Measurements from ENCODE around the gene CIZ1.

The CIZ1 gene

DNA sequence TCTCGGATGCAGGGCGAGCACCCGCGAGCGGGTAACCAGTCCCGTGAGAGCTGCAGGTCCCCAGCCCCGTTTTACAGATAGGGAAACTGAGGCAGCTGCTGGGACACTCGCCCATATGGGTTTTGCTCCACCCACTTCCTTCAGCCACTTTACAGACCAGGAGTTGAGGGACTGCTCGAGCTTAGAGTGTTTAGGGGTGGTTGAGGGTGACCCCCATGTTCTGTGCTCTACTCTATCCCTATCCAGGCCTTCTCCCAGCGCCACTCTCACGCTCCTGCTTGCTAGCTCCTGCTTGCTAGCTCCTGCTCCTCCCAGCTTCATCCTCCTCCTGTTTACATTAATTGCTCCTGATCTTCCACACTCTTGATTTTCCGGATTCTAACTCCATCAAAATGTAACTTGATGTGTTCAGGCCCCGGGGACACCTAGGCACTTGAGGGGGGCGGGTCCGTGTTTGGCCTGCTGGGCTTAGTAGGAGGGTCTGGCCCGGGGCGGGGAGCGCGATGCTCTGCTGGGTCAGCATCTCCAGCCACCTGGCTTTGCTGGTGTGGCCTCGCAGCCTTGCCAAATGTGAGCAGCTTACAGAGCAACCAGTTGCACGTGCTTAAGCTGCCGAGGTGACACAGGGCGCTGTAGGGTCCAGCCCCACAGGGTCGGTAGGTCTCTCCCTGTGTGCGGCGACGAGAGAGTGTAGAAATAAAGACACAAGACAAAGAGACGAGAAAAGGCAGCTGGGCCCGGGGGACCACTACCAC is 62.4 kb downstream of the CIZ1 start:
- peak overlapping the region; percentile 87 for H3K4me3 ChIP-seq (ENCODE audit: low read depth, low read length)
- TF ChIP-seq, protein P1, sequence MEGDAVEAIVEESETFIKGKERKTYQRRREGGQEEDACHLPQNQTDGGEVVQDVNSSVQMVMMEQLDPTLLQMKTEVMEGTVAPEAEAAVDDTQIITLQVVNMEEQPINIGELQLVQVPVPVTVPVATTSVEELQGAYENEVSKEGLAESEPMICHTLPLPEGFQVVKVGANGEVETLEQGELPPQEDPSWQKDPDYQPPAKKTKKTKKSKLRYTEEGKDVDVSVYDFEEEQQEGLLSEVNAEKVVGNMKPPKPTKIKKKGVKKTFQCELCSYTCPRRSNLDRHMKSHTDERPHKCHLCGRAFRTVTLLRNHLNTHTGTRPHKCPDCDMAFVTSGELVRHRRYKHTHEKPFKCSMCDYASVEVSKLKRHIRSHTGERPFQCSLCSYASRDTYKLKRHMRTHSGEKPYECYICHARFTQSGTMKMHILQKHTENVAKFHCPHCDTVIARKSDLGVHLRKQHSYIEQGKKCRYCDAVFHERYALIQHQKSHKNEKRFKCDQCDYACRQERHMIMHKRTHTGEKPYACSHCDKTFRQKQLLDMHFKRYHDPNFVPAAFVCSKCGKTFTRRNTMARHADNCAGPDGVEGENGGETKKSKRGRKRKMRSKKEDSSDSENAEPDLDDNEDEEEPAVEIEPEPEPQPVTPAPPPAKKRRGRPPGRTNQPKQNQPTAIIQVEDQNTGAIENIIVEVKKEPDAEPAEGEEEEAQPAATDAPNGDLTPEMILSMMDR (IDR thresholded peaks at IDR 0.05; ENCODE audit: low read depth, low read length): no peak
- in situ Hi-C loops (cut with HindIII; ENCODE audit: low sequenced_read_pairs): no loop called here
- no peak for DNase-seq (ENCODE audit: low read depth, low spot score)

DNA sequence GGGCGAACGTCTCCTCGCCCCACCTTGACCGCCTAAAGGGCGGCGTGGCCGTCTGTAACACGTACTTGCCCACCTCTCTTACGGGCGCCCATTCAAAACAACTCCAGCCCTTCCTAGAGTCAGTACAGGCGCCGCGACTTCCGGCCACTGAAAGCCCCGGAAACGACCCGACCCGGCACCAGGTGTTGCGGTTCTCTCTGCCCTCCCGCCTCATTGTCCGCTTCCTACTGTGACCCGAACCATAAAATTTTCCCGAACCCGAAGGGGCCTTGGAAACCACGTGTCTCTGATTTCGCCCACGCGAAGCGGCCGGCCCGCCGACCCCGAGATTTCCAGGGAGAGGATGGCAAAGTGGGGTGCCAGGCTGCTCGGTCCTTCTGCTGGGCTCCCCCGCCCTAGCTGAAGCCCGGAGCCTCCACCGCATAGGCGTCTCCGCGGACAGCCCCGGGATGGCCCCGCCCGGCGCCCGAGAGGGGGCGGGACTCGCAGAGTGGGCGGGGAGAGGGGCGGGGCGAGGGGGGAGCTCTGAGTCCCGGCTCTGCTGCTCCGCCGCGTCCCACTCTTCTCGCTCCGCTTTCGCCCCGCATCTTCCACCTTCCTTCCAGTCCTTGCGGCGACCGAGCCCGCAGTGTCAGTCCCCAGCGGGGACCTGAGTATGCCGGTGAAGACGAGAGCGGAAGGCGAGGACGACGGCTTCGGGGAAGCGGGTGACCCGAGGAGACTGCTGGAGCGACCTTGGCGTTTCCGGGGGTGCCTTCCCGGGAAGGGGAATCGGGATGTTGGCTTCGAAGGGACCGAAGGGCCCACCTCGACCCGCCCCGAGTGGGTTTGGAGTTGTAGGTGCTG is 63.2 kb downstream of the CIZ1 start:
- in situ Hi-C loops (cut with HindIII; ENCODE audit: low sequenced_read_pairs): no loop called here
- peak overlapping the region; percentile 87 for H3K4me3 ChIP-seq (ENCODE audit: low read depth, low read length)
- DNase-seq (ENCODE audit: low read depth, low spot score): peak; percentile 93
- TF ChIP-seq, protein P1 (IDR thresholded peaks at IDR 0.05; ENCODE audit: low read depth, low read length): no peak

DNA sequence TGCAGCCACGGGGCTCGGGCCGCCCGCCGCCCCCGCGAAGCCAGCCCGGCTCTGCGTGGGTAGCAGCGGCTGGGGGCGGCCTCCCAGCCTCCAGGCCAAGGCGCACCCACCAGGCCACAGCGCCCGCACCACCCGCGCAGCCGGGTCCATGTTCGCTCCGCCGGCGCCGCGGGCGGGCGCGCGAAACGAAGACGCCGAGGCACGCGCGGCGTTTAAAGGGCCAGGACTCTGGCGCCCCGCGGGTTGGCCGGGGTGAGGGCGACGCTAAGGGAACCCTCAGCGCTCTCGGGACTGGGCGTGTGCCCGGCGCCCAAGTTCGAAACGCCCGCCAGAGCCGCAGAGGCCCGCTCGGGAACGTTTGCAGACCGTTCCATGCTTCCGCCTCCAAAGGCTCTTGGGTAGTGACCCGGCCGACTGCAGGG is 63.8 kb downstream of the CIZ1 start, which contains the start of gene PTGES2:
TSS of gene PTGES2 (minus strand) at position 162 of the 422 bp plus-strand sequence. CDS start at position 150, 12 bp downstream.
- in situ Hi-C loops (cut with HindIII; ENCODE audit: low sequenced_read_pairs): no loop called here
- peak; percentile 87 for DNase-seq (ENCODE audit: low read depth, low spot score)
- H3K4me3 ChIP-seq (ENCODE audit: low read depth, low read length): peak within 1 kb of the TSS; percentile 87
- TF ChIP-seq, protein P1 (IDR thresholded peaks at IDR 0.05; ENCODE audit: low read depth, low read length): no peak

DNA sequence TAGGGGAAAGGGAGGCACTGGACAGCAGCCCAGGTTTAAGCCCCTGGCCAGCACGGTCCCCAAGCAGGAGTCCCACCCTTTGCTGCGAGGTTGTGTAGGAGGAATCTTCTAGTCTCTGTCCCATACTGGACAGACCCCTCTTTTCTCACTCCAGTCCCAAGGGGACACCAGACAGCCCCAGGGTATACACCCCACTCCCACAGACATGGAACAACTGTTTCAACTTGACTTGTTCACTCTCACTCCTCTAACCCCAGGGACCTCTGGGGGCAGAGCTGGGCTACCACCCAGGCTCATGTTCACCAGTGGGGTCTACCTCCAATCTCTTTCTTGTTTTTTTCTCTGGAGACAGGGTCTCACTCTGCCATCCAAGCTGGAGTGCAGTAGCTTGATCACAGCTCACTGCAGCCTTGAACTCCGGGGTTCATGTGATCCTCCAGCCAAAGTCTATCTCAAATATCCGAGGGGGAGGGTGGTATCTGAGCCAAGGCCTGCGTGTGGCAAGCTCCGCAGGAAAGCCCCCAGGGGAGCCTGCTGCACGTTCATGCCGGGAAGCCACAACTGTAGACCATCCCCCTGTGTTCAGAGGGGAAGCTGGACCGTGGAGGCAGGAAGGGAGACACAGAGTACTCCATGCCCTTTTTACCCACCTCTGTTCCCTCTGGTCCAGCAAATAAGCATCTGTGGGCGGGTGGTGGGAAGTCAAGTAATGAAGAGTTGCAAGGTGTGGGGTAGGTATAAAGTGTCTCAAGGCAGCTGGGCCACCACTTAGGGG is 65.6 kb downstream of the CIZ1 start:
- in situ Hi-C loops (cut with HindIII; ENCODE audit: low sequenced_read_pairs): no loop called here
- no peak for DNase-seq (ENCODE audit: low read depth, low spot score)
- no peak overlapping the region for H3K4me3 ChIP-seq (ENCODE audit: low read depth, low read length)
- TF ChIP-seq, protein P1 (IDR thresholded peaks at IDR 0.05; ENCODE audit: low read depth, low read length): no peak

DNA sequence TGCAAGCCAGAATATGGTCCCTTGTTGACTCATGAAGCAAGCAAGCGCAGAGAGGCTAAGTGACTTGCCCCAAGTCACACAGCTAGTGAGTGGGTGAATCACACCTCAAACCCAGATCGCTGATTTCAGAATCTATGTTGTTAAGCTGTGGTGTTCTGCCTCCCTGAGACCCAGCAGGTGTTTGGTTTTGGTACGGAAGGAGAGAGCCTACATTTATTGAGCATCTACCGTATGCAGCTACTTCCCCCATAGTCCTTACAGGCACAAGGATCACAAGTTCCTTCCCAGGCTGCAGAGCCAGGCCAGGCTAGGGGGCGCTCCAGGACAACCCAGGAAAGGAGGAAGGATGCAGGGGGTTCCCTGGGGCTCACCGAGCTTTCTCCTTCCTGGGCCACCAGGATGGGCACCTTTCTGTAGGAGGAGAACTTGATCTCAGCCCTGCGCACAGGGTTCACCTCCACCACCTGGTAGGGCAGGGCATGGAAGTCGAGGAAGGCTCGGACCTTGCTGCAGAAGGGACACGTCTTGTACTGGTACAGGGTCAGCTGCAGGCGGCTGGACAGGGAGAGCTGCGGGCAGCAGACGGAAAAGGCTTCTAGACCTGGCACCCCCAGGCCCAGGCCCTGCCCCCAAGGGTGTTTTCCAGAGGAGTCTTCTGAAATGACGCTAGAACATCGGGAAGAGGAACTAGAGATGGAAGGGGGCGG is 66.3 kb downstream of the CIZ1 start:
- TF ChIP-seq, protein P1 (IDR thresholded peaks at IDR 0.05; ENCODE audit: low read depth, low read length): peak; percentile 79

More for the DNA sequence above, 66.3 kb downstream of the CIZ1 start:
- peak; percentile 55 for DNase-seq (ENCODE audit: low read depth, low spot score)
- in situ Hi-C loops (cut with HindIII; ENCODE audit: low sequenced_read_pairs): no loop called here
- H3K4me3 ChIP-seq (ENCODE audit: low read depth, low read length): no peak overlapping the region

Data from astrocyte of the spinal cord (primary cell).